HepG2 (cell line): ENCODE measurements around the gene SRSF2. TPM values are rescaled to one million over a fixed set of nuclear protein-coding genes. Genes with fewer than 3 reads are reported as not detected.

Source experiments
- BCL6 ChIP-seq: IDR thresholded peaks from 2 replicates; pipeline ENCODE4 v1.6.1; 2016; ENCODE audit warnings: missing genetic modification reagents, missing compliant biosample characterization
- CBX1 ChIP-seq: IDR thresholded peaks from one replicate; pipeline ENCODE4 v1.6.1; 2016; ENCODE audit warnings: antibody characterized with exemption, low read depth
- CENPX ChIP-seq: sonication (generic); formaldehyde crosslinking; IDR thresholded peaks from 2 replicates; pipeline ENCODE4 v1.9.0; 2021; ENCODE audit warnings: mild to moderate bottlenecking, missing genetic modification reagents, moderate library complexity
- GMEB2 ChIP-seq: IDR thresholded peaks from 2 replicates; pipeline ENCODE4 v1.6.1; 2016; ENCODE audit warnings: missing biosample characterization, missing genetic modification reagents, low read depth
- NR1H2 ChIP-seq: sonication (generic); formaldehyde crosslinking; IDR thresholded peaks from 2 replicates; pipeline ENCODE4 v1.8.1; 2022; ENCODE audit warnings: low read depth, missing genetic modification reagents, borderline replicate concordance
- NRL ChIP-seq: sonication (generic); formaldehyde crosslinking; IDR thresholded peaks from 2 replicates; pipeline ENCODE4 v1.5.0; 2020; ENCODE audit warnings: missing genetic modification reagents, mild to moderate bottlenecking, moderate library complexity, borderline replicate concordance
- PHF21A ChIP-seq: sonication (generic); formaldehyde crosslinking; IDR thresholded peaks from 2 replicates; pipeline ENCODE4 v1.5.0; 2020; ENCODE audit warnings: mild to moderate bottlenecking, missing genetic modification reagents
- RARA ChIP-seq: IDR thresholded peaks from 2 replicates; pipeline ENCODE4 v1.6.1; 2016; ENCODE audit warnings: missing genetic modification reagents, missing compliant biosample characterization
- SP5 ChIP-seq: IDR thresholded peaks from 2 replicates; pipeline ENCODE4 v1.6.1; 2016; ENCODE audit warnings: low read depth, borderline replicate concordance
- SUZ12 ChIP-seq: fragments of 150-350 bp; IDR thresholded peaks from 2 replicates; pipeline ENCODE4 v1.6.1; 2014; ENCODE audit warnings: low read depth, low read length
- TMF1 ChIP-seq: sonication (generic); formaldehyde crosslinking; IDR thresholded peaks from 2 replicates; pipeline ENCODE4 v1.8.1; 2022; ENCODE audit warnings: low read depth, missing genetic modification reagents
- ZBTB7B ChIP-seq: sonication (generic); formaldehyde crosslinking; IDR thresholded peaks from 2 replicates; pipeline ENCODE4 v1.4.0; 2020; ENCODE audit warnings: missing genetic modification reagents
- ZNF557 ChIP-seq: sonication (generic); formaldehyde crosslinking; IDR thresholded peaks from 2 replicates; pipeline ENCODE4 v1.4.0; 2020; ENCODE audit warnings: missing genetic modification reagents
- polyA plus RNA-seq, 8 experiments: library from polyadenylated mRNA; depleted of rRNA in 3 of 8; stranded (reverse) in 7 of 8; unstranded in 1 of 8; fragments of >200 nt; fragmentation: Illumina TruSeq in 4 of 8; extraction: Trizol in 4 of 8; gene quantifications; 2 replicates each; pipeline versions ENCODE4 v1.2.1 to v1.2.3, GENCODE V29; 2011 to 2016; ENCODE audit warnings: low read depth in 4 of 8, missing spikeins in 1 of 8, mixed read lengths in 1 of 8; ENCODE audit not compliant: insufficient read depth in 1 of 8
- total RNA-seq, 5 experiments: library from RNA; depleted of rRNA; stranded (reverse); fragments of >200 nt; fragmentation: Illumina TruSeq; extraction: Trizol; gene quantifications; 2 replicates each; pipeline ENCODE4 v1.2.3, GENCODE V29; 2016; ENCODE audit warnings: low read depth in 1 of 5
- TF ChIP-seq, protein P1 (sequence below): sonication (generic); formaldehyde crosslinking; IDR thresholded peaks from one replicate; pipeline ENCODE4 v1.5.1; 2020; ENCODE audit warnings: mild to moderate bottlenecking, missing genetic modification reagents; ENCODE audit errors: not compliant biosample characterization
- TF ChIP-seq, protein P2 (sequence below): sonication (generic); formaldehyde crosslinking; IDR thresholded peaks from 2 replicates; pipeline ENCODE4 v1.9.0; 2022; ENCODE audit warnings: low read depth, missing genetic modification reagents
- TF ChIP-seq, protein P3 (sequence below): sonication (generic); formaldehyde crosslinking; IDR thresholded peaks from 2 replicates; pipeline ENCODE4 v1.8.1; 2023; ENCODE audit warnings: mild to moderate bottlenecking, missing genetic modification reagents

Gene SRSF2
- total and polyA plus RNA-seq, 2 of the 13 experiments (the other 11 are each of a cell fraction or from before 2014, with no cell fraction given) = 306 to 319 TPM

- TF ChIP-seq NR1H2 (CRISPR knock-in tag) (no peak), CENPX (CRISPR knock-in tag) (no peak), GMEB2 (no peak), SP5 (peak; percentile 76), ZNF557 (CRISPR knock-in tag) (peak; percentile 25; the same call in 1 of the 2 replicates), NRL (CRISPR knock-in tag) (0 out of 2 replicates have a peak, but pooled peaks have one; percentile 30), RARA (CRISPR knock-in tag) (peak; percentile 83), BCL6 (CRISPR knock-in tag) (peak; percentile 33; the same call in 1 of the 2 replicates), ZBTB7B (CRISPR knock-in tag) (peak; percentile 62; the same call in 1 of the 2 replicates), PHF21A (peak; percentile 92), CBX1 (no peak), TMF1 (CRISPR knock-in tag) (no peak), SUZ12 (no peak)
- TF ChIP-seq, protein P1, sequence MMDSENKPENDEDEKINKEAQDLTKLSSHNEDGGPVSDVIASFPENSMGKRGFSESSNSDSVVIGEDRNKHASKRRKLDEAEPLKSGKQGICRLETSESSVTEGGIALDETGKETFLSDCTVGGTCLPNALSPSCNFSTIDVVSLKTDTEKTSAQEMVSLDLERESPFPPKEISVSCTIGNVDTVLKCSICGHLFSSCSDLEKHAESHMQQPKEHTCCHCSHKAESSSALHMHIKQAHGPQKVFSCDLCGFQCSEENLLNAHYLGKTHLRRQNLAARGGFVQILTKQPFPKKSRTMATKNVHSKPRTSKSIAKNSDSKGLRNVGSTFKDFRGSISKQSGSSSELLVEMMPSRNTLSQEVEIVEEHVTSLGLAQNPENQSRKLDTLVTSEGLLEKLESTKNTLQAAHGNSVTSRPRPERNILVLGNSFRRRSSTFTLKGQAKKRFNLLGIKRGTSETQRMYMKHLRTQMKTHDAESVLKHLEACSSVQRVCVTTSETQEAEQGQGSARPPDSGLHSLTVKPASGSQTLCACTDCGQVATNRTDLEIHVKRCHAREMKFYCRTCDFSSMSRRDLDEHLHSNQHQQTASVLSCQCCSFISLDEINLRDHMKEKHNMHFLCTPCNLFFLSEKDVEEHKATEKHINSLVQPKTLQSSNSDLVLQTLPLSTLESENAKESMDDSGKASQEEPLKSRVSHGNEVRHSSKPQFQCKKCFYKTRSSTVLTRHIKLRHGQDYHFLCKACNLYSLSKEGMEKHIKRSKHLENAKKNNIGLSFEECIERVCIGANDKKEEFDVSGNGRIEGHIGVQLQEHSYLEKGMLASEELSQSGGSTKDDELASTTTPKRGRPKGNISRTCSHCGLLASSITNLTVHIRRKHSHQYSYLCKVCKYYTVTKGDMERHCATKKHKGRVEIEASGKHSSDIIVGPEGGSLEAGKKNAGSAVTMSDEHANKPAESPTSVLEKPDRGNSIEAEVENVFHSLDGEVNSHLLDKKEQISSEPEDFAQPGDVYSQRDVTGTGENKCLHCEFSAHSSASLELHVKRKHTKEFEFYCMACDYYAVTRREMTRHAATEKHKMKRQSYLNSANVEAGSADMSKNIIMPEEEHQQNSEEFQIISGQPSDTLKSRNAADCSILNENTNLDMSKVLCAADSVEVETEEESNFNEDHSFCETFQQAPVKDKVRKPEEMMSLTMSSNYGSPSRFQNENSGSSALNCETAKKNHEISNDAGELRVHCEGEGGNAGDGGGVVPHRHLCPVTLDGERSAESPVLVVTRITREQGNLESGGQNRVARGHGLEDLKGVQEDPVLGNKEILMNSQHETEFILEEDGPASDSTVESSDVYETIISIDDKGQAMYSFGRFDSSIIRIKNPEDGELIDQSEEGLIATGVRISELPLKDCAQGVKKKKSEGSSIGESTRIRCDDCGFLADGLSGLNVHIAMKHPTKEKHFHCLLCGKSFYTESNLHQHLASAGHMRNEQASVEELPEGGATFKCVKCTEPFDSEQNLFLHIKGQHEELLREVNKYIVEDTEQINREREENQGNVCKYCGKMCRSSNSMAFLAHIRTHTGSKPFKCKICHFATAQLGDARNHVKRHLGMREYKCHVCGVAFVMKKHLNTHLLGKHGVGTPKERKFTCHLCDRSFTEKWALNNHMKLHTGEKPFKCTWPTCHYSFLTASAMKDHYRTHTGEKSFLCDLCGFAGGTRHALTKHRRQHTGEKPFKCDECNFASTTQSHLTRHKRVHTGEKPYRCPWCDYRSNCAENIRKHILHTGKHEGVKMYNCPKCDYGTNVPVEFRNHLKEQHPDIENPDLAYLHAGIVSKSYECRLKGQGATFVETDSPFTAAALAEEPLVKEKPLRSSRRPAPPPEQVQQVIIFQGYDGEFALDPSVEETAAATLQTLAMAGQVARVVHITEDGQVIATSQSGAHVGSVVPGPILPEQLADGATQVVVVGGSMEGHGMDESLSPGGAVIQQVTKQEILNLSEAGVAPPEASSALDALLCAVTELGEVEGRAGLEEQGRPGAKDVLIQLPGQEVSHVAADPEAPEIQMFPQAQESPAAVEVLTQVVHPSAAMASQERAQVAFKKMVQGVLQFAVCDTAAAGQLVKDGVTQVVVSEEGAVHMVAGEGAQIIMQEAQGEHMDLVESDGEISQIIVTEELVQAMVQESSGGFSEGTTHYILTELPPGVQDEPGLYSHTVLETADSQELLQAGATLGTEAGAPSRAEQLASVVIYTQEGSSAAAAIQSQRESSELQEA = no peak
- TF ChIP-seq, protein P2, sequence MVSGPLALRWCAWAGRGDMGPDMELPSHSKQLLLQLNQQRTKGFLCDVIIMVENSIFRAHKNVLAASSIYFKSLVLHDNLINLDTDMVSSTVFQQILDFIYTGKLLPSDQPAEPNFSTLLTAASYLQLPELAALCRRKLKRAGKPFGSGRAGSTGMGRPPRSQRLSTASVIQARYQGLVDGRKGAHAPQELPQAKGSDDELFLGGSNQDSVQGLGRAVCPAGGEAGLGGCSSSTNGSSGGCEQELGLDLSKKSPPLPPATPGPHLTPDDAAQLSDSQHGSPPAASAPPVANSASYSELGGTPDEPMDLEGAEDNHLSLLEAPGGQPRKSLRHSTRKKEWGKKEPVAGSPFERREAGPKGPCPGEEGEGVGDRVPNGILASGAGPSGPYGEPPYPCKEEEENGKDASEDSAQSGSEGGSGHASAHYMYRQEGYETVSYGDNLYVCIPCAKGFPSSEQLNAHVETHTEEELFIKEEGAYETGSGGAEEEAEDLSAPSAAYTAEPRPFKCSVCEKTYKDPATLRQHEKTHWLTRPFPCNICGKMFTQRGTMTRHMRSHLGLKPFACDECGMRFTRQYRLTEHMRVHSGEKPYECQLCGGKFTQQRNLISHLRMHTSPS (CRISPR knock-in tag) = peak; percentile 76
- TF ChIP-seq, protein P3, sequence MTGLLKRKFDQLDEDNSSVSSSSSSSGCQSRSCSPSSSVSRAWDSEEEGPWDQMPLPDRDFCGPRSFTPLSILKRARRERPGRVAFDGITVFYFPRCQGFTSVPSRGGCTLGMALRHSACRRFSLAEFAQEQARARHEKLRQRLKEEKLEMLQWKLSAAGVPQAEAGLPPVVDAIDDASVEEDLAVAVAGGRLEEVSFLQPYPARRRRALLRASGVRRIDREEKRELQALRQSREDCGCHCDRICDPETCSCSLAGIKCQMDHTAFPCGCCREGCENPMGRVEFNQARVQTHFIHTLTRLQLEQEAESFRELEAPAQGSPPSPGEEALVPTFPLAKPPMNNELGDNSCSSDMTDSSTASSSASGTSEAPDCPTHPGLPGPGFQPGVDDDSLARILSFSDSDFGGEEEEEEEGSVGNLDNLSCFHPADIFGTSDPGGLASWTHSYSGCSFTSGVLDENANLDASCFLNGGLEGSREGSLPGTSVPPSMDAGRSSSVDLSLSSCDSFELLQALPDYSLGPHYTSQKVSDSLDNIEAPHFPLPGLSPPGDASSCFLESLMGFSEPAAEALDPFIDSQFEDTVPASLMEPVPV = 0 out of 2 replicates have a peak, but pooled peaks have one; percentile 41
These were observed 45.5 kb downstream of the SRSF2 start (continued) for GRCh38 chr17:76691379-76692191.
